HG03280 (cell line): ENCODE measurements around the gene SYNRG.

Experiments used
- ATAC-seq: cut with Tn5 transposase; IDR thresholded peaks from one replicate; pipeline ENCODE4 v1.9.1; 2021; ENCODE audit warnings: mild to moderate bottlenecking, moderate library complexity; ENCODE audit not compliant: unreplicated experiment

SYNRG gene

GRCh38 chr17:37476431-37477120 is 132.6 kb downstream of the SYNRG start:
- no peak for ATAC-seq

- no peak for ATAC-seq
Measured at GRCh38 chr17:37475731-37476420, 133.3 kb downstream of the SYNRG start.

- ATAC-seq: no peak
Measured at GRCh38 chr17:37470181-37470580, 139.0 kb downstream of the SYNRG start.

GRCh38 chr17:37466471-37466870 is 142.7 kb downstream of the SYNRG start:
- ATAC-seq: no peak

- no peak for ATAC-seq
Measured at GRCh38 chr17:37465069-37465616, 144.1 kb downstream of the SYNRG start.
